Measurements from ENCODE around the gene DEPP1. TPM values are rescaled to one million over a fixed set of nuclear protein-coding genes. Genes with fewer than 3 reads are reported as not detected.

The DEPP1 gene
- total RNA-seq, 2 donors from 2014 or later = 27.2 to 144 TPM

DNA sequence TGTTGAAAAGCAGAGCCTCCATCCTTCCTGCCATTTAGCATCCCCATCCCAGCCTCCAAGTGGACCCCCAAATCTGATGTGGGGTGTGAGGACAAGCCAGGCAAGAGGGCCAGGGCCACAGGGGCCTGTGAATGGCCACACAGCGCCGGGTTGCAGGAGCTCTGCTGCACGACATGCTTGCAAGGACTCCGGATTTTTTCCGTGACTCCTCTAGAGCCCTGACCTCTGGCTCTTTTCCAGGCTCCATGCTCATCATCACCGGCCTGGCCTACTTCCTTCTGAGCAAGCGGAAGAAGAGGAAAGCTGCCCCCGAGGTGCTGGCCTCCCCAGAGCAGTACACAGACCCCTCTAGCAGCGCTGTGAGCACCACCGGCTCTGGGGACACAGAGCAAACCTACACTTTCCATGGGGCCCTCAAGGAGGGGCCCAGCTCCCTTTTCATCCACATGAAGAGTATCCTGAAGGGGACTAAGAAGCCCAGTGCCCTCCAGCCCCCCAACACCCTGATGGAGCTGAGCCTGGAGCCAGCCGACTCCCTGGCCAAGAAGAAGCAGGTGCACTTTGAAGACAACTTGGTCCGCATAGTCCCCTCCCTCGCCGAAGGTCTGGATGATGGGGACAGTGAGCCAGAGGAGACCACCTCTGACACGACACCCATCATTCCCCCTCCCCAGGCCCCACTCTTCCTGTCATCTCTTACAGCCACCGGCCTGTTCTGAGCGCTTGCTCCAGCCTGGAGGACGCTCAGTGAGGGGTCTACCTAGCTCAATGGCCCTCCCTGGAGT lies 44.0 kb downstream of the DEPP1 start:
- no peak for DNase-seq (ENCODE audit: low spot score)
- Histone ChIP-seq H3K27ac (no peak overlapping the region), H3K36me3 (no peaks in the 10 kb centered on the region), H3K27me3 (replicated peaks; ENCODE audit: insufficient read depth) (no peaks in the 10 kb centered on the region), H3K9me3 (no peaks in the 10 kb centered on the region), H3K4me3 (no peak overlapping the region), H3K4me1 (replicated peaks) (no peaks in the 10 kb centered on the region)
- WGBS = 86% methylated on average over 18 of the region's 18 CpGs
- no peak for TF ChIP-seq POLR2A (IDR thresholded peaks at IDR 0.05)
- no peak for TF ChIP-seq CTCF (IDR thresholded peaks at IDR 0.05)
- no peak for TF ChIP-seq POLR2AphosphoS5 (IDR thresholded peaks at IDR 0.05)
- intact Hi-C loops (cut with DNase I) = no loop called here

- intact Hi-C loops (cut with DNase I) = loop anchor here (2.0 kb wide), 1 partner anchor 41 kb away; no protein-coding TSS in a partner anchor
Observed at GRCh38 chr10:44933451-44934321, 44.9 kb downstream of the DEPP1 start.

DNA sequence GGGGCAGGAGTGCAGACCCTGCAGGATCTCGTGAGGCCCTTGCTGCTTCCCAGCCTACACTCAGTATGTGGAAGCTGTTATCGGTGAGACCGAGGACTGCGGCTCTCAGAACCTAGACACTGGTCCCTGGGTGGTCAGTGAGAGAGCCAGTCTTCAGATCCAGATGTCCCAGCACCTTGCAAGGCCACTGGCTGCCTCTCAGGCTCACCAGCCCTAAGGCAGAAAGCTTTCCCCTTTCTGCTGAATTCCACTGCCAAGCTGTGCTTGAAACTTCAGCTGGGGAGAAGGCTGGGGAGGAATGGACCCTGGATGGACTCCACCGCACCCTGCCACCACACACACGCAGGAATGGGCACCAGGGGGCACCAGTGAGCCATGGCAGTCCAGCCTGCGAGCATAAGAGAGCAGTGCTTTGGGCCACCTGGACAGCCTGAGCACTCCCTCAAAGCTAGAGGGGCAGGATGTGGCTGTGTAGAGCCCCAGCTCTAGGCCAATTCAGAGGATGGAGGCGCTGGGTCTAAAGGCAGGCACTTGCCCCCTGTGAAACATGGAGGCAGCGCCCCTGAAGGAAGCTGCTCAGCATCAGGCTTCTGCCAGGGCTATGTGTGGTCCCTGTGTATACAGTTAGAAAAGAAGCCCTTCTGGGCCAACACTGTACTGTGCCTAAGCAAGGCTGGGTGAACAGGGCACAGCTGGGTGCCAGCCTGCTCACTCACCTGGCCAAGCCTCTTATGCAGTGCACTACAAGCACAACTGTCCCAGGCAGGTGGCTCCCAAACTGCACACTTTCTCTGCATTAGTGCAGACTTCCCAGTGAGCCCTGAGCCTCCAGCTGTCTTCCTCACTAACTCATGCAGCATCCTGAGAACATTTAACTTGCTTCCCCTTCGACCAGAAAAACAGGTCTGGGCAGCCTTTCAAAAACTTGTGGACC lies 45.8 kb downstream of the DEPP1 start:
- no peaks in the 10 kb centered on the region for H3K27me3 ChIP-seq (replicated peaks; ENCODE audit: insufficient read depth)
- H3K36me3 ChIP-seq = no peaks in the 10 kb centered on the region
- intact Hi-C loops (cut with DNase I) = loop anchor here (2.0 kb wide), 1 partner anchor 42 kb away; no protein-coding TSS in a partner anchor
- TF ChIP-seq POLR2A (IDR thresholded peaks at IDR 0.05) (no peak), CTCF (IDR thresholded peaks at IDR 0.05) (peak; percentile 88 to 96 (median 94)), POLR2AphosphoS5 (IDR thresholded peaks at IDR 0.05) (peak; percentile 61)
- no peak overlapping the region for H3K4me3 ChIP-seq
- WGBS = 53% methylated on average over 10 of the region's 10 CpGs
- no peaks in the 10 kb centered on the region for H3K4me1 ChIP-seq (replicated peaks)
- H3K27ac ChIP-seq = no peak overlapping the region
- H3K9me3 ChIP-seq = no peaks in the 10 kb centered on the region
- DNase-seq (ENCODE audit: low spot score) = peak; percentile 80

More at GRCh38 chr10:44933451-44934321, 44.9 kb downstream of the DEPP1 start:
- DNase-seq (ENCODE audit: low spot score) = no peak
- Histone ChIP-seq H3K36me3 (no peaks in the 10 kb centered on the region), H3K9me3 (no peaks in the 10 kb centered on the region), H3K4me3 (no peak overlapping the region), H3K27ac (no peak overlapping the region), H3K4me1 (replicated peaks) (no peaks in the 10 kb centered on the region), H3K27me3 (replicated peaks; ENCODE audit: insufficient read depth) (no peaks in the 10 kb centered on the region)
- TF ChIP-seq POLR2A (IDR thresholded peaks at IDR 0.05) (no peak), CTCF (IDR thresholded peaks at IDR 0.05) (no peak), POLR2AphosphoS5 (IDR thresholded peaks at IDR 0.05) (no peak)
- 74% methylated on average over 6 of the region's 9 CpGs for WGBS

DNA sequence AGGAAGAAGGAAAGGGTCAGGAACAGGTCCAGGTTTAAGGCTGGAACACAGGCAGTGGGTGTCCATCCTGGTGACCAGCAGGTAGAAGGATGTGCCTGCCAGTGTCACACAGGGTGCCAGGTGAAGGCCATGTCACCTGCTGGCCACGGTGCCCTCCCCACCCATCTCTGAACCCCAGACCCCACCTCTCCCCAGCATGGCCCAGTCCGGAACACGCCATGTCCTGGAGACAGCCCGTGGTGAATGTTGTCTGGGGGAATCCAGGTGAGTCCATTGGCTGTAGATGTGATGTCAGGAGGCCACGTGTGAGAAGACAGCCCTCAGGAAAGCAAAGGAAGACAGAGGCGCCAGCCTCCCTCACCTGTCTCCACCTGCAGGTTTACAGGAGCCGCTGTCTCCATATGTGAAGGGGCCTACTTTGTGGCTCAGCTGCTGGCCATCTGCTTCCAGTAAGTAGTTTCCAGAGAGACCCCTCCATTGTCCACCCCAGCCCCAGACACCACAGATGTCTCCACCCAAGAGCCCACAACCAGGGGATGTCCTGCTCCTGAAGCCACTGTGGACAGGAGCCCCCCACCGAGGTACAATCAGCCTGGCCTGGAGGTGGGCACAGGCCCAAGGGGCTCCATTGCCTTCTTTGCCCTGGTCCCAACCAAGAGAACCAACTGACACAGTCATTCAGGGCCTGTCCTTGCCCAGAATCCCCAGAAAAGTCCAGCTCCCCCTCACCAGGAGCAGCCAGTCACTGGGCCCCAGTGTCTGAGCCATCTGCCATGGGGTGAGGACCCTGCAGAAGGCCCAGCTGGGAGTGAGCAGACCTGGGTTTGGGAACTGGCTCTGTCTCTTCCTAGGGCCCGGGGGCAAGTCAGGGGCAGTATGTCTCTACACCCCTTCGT lies 46.7 kb downstream of the DEPP1 start:
- no peak overlapping the region for H3K27ac ChIP-seq
- H3K4me1 ChIP-seq (replicated peaks) = no peaks in the 10 kb centered on the region
- 90% methylated on average over 9 of the region's 10 CpGs for WGBS

More for the DNA sequence above, 46.7 kb downstream of the DEPP1 start:
- no peaks in the 10 kb centered on the region for H3K27me3 ChIP-seq (replicated peaks; ENCODE audit: insufficient read depth)
- no peaks in the 10 kb centered on the region for H3K36me3 ChIP-seq
- DNase-seq (ENCODE audit: low spot score) = no peak
- intact Hi-C loops (cut with DNase I) = loop anchor here (2.0 kb wide), 1 partner anchor 43 kb away; no protein-coding TSS in a partner anchor
- H3K4me3 ChIP-seq = no peak overlapping the region
- TF ChIP-seq POLR2A (IDR thresholded peaks at IDR 0.05) (no peak), POLR2AphosphoS5 (IDR thresholded peaks at IDR 0.05) (no peak), CTCF (IDR thresholded peaks at IDR 0.05) (no peak)
- no peaks in the 10 kb centered on the region for H3K9me3 ChIP-seq

All from prostate gland (tissue), 2 donors.